Measurements from ENCODE around the gene CIDEA. TPM values are rescaled to one million over a fixed set of nuclear protein-coding genes. Genes with fewer than 3 reads are reported as not detected.

Gene CIDEA
- total RNA-seq, 1 donor from 2014 or later = 11.1 TPM

- DNase-seq = no peak
Observed at GRCh38 chr18:12301263-12302005, 47.3 kb downstream of the CIDEA start.

DNA sequence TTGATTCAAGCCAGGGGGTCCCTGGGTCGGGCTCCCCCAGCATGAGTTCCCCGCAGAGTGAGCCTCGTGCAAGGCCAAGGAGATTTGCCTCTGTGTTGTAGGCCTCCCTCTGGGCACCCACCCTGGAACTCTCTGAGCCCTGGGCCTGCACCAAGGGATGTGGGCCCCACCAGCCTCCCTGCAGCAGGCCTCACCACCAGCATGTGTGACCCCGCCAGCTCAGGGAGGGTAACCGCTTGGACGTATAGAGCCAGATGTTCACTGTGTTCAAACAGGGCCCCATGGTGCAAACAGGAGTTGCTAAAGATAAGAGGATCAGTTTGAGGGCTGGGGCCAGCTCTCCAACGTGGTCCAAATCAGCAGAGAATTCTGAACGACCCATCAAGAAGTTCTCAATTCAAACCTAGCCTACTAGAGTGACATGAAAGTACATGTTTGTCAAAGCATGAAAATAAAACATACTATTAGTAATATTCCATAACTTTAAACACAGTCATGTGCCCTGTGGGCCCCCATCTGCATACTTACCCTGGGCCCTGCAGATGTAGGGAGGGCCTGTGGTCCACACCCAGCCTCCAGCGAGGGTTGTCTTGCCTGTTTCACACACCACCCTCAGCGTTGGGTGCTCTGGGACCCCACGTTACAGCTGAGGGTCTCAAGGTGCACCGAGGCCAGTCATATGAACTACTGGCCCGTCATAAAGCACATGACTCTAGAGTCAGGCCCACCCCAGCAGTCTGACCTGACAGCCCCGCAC lies 48.4 kb downstream of the CIDEA start:
- DNase-seq = no peak

- no peak for DNase-seq
Observed at GRCh38 chr18:12304351-12305210, 50.4 kb downstream of the CIDEA start.

GRCh38 chr18:12305211-12305610 lies 51.0 kb downstream of the CIDEA start:
- DNase-seq = no peak

DNA sequence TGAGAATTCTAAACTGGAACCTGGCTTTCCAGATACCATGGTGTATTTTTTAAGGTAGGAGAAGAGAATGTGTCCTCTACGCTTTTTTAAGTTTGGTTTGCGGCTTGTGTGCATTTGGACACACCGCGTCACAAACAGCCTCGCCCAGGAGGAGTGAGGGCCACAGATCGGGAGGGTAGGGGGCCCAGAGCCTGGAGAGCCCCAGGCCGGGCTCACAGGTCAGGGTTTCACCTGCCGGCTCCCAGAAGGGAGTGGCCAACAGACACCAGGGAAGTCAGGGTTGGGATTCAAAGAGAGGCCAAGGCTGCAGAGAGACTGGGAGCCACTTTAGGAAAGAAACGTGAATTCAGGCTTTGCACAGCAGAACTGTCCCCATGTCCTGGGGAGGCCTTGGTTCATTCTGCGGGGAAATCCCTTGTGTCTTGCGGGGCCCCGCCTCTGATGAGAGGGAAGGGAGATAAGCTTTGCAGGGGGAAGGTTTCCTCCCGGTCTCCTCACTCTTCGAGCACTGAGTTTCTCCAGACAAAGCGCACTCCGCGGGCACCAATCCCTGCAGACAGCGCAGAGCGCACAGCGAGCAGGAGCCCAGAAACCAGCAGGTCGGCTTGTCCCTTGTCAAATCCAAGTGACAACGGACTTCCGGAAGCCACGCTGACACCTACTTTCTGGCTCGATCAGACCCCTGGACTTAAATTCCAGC lies 51.9 kb downstream of the CIDEA start:
- no peak for DNase-seq

DNA sequence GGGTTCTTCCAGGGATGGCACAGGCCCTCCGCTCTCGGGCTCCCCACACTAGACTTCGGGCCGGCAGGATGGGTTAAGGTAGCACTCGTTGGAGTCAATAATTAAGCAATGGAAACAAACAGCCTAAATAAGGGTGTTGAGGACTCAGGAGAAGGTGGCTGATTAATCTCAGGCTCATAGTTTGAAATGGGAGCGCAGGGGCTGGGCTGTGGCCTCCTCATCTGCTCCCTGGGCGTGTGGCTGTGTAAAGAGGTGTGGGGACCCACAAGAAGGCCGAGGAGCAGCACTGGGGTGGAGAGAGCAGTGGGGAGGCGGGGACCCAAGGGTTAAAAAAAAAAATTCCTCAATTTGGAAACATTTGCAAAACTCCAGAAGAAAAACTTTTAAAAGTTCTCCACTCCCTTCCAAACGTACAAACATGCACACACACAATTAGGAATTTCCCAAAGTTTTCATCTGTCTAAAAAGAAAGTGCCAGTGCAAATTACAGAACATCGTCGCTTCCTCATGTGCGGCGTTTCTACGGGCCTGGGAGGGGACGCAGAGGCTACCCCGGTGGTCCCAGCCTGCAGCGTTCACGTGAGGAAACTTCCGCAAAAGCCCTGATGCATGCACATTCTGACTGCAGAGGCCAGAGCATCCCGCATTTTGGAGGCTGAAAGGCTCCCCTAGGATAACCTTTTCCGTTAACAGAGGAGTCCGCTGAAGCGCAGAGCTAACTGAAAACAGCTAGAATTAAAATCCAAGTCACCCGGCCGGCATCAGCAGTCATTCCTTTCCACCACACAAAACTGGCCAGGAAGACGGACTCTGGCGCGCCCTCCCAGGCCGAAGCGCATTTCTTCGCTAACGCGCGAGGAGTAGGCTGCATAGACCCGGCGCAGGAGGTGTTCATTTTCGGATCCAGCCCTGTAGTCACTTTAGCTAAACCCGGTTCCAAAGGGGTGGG lies 52.9 kb downstream of the CIDEA start:
- peak; percentile 61 for DNase-seq

GRCh38 chr18:12307701-12308385 lies 53.7 kb downstream of the CIDEA start, which contains the start of gene TUBB6:
Gene TUBB6, plus strand, starts transcription at chr18:12308241. Its CDS starts 52 bp downstream, at chr18:12308293.
- DNase-seq = peak; percentile 38

- peak; percentile 76 for DNase-seq
Observed at GRCh38 chr18:12308386-12309100, 54.4 kb downstream of the CIDEA start.

DNA sequence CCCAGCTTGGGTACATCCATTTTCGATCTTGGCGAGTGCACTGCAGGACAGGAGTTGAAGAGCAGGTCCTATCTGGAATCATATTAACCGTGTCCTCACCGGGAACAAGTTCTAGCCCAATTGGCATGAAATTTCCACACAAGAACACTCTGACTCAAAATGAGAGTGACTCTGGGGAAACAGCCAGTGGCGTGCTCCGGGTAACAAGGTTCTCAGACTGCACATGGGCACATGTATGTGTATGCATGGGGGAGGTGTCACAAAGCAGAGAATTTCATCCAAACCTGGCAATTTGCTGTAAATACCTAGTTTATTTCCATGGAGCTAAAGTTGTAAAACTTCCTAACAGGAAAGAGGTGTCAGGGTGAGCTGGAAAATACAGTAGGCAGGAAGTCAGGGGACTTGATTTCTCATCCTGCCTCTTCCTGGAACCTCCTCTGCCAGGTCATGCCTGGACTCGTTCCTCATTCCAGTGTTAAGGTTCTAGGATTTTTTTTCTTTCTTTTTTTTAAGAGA lies 55.6 kb downstream of the CIDEA start:
- DNase-seq = no peak

- no peak for DNase-seq
Observed at GRCh38 chr18:12310762-12311161, 56.6 kb downstream of the CIDEA start.

GRCh38 chr18:12312976-12313375 lies 58.8 kb downstream of the CIDEA start:
- DNase-seq = no peak

DNA sequence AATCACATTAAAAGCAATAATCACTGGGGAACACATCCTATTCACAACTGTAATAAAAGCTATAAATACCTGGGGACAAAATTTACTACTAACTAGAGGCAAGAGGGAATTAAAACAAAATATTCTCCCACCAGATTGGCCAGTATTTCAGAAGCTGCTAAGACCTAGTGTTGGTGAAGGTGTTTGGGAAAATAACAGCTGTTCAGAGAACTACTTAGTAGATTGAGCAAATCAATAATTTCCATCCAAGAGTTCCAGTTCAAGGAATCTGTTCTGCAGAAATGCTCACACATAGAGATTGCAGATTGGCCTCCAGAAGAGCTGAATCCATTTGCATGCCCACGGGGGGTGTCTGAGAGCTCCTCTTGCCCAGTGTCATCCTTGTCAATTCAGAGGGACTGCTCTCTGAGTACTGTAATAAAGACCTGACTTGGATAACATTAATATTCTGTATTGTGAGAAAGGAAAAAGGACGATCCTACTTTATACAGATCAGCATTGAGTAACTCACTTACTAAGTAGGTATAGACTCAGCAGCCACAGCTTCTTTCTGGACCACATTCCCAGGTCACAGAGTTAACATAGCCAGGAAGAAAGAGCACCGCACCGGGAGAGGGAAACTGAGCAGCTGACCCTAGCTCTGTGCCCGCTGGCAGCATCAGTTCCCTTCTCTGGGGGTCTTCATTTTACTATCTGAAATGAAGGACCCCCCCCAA lies 59.5 kb downstream of the CIDEA start:
- no peak for DNase-seq

DNA sequence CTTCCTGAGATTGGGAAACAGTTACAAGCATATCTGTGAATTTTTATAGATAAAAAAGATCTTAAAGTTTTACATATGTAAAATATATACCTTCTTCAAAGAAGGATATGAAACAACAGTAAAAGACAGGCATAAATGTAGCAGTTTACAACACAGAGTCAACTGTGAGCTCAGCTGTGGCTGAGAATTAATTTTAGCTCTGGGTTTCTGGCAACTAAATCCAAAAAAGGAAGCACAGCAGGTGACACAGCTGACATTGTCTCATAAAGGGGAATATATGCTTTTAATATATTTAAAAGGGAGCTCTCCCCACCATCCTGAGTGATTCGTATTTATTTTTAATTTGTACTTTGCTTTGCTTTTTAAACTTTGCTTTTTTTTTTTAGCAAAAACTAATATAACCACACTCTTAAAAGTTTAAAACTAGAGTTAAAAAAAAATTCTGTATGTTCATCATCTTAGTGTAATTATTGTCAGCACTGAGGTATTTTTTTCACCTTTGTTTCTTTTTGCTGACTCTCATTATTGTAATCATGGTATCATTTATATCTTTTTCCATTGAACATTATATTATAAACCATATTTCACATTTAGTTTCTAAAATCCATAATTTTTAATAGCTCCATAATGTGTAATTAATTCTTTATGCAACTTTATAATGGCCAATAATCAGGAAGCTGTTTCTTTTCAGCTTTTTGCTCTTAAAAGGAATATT lies 60.6 kb downstream of the CIDEA start:
- DNase-seq = no peak

GRCh38 chr18:12315490-12315889 lies 61.3 kb downstream of the CIDEA start:
- no peak for DNase-seq

DNA sequence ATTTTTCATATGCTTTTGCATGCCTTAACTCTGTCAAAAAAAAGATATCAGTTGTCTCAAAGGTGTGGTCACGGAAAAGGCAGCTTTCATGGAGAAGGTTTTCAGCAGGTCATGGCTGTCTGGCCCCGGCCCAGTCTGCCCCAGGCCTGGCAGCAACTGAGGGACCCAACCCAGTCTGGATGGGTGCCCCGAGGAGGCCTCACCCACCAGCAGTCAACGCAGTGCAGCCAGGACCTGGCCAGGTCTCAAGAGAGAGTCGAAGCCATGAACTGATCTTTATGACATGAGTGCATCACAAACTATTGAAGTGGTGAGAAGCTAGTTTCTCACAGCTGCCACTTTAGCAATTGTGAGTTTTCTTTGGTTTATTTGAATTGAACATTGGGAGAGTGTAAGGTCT lies 61.8 kb downstream of the CIDEA start:
- no peak for DNase-seq

DNA sequence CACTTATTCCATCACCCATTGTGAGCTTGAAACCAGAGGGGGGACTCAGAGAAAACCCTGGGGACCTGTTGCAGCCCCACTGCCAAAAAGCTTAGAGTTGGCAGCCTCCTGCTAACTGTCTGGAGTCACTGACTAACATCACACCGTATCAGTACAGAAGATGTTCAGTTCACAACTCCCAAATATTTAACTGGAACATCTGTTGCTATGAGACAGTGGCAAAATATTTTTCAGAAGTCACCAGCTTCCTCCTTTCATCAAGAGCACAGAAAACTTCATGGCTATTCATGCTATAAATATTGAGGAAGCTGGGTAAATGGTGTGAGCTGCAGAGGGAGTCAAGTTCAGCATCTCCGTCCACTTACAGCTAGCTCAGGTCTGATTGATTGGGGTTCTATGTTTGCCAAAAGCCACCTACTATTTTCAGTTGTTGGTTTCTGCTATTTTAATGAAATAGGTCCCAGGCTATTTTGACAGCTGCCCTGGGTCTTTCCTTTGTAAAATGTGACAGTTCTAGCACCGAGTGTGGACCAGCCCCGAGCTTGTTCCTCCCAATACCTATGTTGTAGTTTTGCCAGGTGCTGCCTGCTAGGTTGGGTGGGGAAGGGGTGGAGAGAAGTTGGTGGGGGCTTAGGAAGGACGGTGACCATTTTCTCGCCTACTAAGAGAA lies 63.6 kb downstream of the CIDEA start:
- DNase-seq = peak; percentile 60

- no peak for DNase-seq
Observed at GRCh38 chr18:12318334-12318697, 64.2 kb downstream of the CIDEA start.
